HFFc6 (cell line): Measurements from ENCODE around the gene CTNNA3. TPM values are rescaled to one million over a fixed set of nuclear protein-coding genes. Genes with fewer than 3 reads are reported as not detected.
A peak's percentile ranks its signal among the peaks of the same experiment; 100 is the strongest.

ENCODE experiments used
- DNase-seq: peaks from one replicate; pipeline ENCODE4 v3.0.0-alpha.2; 2018
- H3K27ac Mint-ChIP-seq: 2 replicates; pipeline ENCODE4 v1.8.0; 2020; ENCODE audit warnings: mild to moderate bottlenecking, mixed read lengths
- H3K27me3 Mint-ChIP-seq: 2 replicates; pipeline ENCODE4 v1.8.0; 2021; ENCODE audit warnings: mild to moderate bottlenecking, moderate library complexity, mixed read lengths; ENCODE audit not compliant: insufficient read depth
- H3K36me3 Mint-ChIP-seq: 2 replicates; pipeline ENCODE4 v1.8.0; 2021; ENCODE audit warnings: low read depth, mixed read lengths
- H3K4me1 Mint-ChIP-seq: 2 replicates; pipeline ENCODE4 v1.8.0; 2020; ENCODE audit warnings: low read depth, mixed read lengths
- H3K4me3 Mint-ChIP-seq: 2 replicates; pipeline ENCODE4 v1.8.0; 2020; ENCODE audit warnings: mild to moderate bottlenecking, moderate library complexity, mixed read lengths
- H3K9me3 Mint-ChIP-seq: 2 replicates; pipeline ENCODE4 v1.8.0; 2020; ENCODE audit warnings: mild to moderate bottlenecking, mixed read lengths
- total RNA-seq, 6 experiments: library from RNA; stranded (reverse); fragmentation: NEBNext Ultra II Directional; extraction: Animal tissue kit (Norgen Biotek cat#: 25700); gene quantifications; 2 replicates in 1 of 6; 3 replicates in 5 of 6; pipeline ENCODE4 v1.2.3, GENCODE V29; 2021
- TF ChIP-seq, protein P1 (sequence below): fragments of 200-600 bp; sonication (generic); IDR thresholded peaks from 2 replicates; pipeline ENCODE4 v1.5.0; 2021; ENCODE audit warnings: antibody characterized with exemption, mild to moderate bottlenecking

Gene CTNNA3
- total RNA-seq, 6 experiments from 2014 or later: not detected

GRCh38 chr10:66318761-66319160 is 1377.2 kb downstream of the CTNNA3 start:
- H3K9me3 Mint-ChIP-seq: peaks cover 32% of the 10 kb centered on the region
- H3K36me3 Mint-ChIP-seq: no peaks in the 10 kb centered on the region
- no peaks in the 10 kb centered on the region; the same call in 1 of the 2 replicates for H3K27me3 Mint-ChIP-seq
- TF ChIP-seq, protein P1, sequence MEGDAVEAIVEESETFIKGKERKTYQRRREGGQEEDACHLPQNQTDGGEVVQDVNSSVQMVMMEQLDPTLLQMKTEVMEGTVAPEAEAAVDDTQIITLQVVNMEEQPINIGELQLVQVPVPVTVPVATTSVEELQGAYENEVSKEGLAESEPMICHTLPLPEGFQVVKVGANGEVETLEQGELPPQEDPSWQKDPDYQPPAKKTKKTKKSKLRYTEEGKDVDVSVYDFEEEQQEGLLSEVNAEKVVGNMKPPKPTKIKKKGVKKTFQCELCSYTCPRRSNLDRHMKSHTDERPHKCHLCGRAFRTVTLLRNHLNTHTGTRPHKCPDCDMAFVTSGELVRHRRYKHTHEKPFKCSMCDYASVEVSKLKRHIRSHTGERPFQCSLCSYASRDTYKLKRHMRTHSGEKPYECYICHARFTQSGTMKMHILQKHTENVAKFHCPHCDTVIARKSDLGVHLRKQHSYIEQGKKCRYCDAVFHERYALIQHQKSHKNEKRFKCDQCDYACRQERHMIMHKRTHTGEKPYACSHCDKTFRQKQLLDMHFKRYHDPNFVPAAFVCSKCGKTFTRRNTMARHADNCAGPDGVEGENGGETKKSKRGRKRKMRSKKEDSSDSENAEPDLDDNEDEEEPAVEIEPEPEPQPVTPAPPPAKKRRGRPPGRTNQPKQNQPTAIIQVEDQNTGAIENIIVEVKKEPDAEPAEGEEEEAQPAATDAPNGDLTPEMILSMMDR: no peak
- no peaks in the 10 kb centered on the region for H3K4me1 Mint-ChIP-seq
- no peak for DNase-seq
- no peak overlapping the region for H3K4me3 Mint-ChIP-seq
- no peak overlapping the region for H3K27ac Mint-ChIP-seq

DNA sequence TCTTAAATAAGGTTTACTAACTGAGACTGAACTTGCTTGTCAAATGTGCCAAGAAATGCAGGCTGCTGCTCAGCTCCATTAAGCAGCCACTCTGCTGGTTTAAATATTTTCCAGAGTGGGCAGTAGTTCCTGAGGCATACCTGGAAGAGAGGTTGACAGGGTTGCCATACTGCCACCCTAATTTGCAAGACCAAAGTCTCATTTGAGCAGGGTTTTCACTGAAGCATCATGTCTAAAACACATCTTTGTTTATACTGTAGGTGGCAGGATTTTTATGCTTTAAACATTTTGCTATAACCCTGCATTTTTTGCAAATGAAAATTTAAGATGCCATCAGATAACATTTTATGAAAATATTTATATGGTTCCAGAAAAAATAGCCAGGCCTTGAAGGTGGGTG is 1388.2 kb downstream of the CTNNA3 start:
- peaks cover 13% of the 10 kb centered on the region for H3K9me3 Mint-ChIP-seq

DNA sequence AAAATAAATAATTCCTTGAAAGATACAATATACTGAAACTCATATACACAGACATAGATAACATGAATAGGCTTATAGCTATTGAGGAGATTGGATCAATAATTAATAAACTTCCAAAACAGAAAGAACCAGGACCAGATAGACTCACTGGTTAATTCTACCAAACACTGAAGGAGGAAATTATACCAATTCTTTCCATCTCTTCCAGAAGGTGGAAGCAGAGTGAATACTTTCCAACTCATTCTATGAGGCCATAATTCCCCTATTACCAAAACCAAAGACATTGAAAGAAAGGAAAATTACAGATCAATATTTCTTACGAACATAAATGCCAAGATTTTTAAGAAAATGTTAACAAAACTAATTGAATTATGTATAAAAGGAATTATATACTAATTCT is 1394.9 kb downstream of the CTNNA3 start:
- no peak overlapping the region for H3K4me3 Mint-ChIP-seq
- H3K9me3 Mint-ChIP-seq: peaks cover 17% of the 10 kb centered on the region
- DNase-seq: no peak
- H3K27ac Mint-ChIP-seq: no peak overlapping the region
- no peaks in the 10 kb centered on the region for H3K36me3 Mint-ChIP-seq
- H3K27me3 Mint-ChIP-seq: no peaks in the 10 kb centered on the region
- H3K4me1 Mint-ChIP-seq: no peaks in the 10 kb centered on the region
- TF ChIP-seq, protein P1: no peak

More for the DNA sequence above, 1388.2 kb downstream of the CTNNA3 start:
- no peak for DNase-seq
- TF ChIP-seq, protein P1: 0 out of 2 replicates have a peak, but pooled peaks have one; percentile 16
- Mint-ChIP-seq H3K27ac (no peak overlapping the region), H3K27me3 (no peaks in the 10 kb centered on the region), H3K36me3 (no peaks in the 10 kb centered on the region; the same call in 1 of the 2 replicates), H3K4me3 (no peak overlapping the region), H3K4me1 (no peaks in the 10 kb centered on the region)

DNA sequence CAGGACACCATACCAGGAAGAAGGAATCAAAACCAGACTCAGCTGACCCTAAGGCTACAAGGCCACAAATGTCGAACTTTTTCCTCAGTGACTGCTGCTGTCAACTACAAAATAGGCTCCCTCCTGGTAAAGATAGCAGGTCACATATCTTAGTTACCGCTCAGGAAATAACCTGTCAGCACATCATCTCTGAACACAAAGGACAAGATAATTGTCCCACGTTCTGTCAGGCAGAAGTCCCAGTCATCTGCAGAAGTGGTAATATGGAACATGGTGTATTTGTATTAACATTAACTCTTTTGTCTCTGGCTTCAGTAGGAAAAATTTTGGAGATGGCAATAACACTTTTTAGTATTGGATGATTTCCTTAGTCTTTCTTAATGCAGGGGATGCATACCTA is 1400.4 kb downstream of the CTNNA3 start:
- Mint-ChIP-seq H3K27ac (no peak overlapping the region), H3K27me3 (no peaks in the 10 kb centered on the region), H3K36me3 (no peaks in the 10 kb centered on the region), H3K9me3 (peaks cover 23% of the 10 kb centered on the region), H3K4me1 (no peaks in the 10 kb centered on the region), H3K4me3 (no peak overlapping the region)
- no peak for DNase-seq
- TF ChIP-seq, protein P1: no peak

DNA sequence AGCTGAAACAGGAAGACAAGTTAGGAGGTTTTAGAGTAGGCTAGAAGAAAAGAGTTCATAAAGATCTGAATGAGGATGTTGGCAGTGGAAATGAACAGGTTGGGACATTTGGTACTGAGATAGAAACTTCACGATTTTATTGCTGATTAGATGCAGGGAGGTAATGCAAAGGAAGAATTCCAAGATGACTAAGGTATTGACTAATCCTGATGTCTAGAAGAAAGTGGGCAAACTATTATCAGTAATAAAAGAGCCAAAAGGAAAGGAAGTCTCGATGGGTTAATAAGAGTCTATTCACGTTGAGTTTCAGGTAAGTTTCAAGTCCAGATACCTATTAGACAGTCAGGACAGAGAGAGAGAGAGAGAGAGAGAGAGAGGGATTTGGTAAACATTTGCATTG is 1401.5 kb downstream of the CTNNA3 start:
- H3K27ac Mint-ChIP-seq: no peak overlapping the region
- H3K27me3 Mint-ChIP-seq: no peaks in the 10 kb centered on the region
- H3K4me1 Mint-ChIP-seq: no peaks in the 10 kb centered on the region
- peaks cover 21% of the 10 kb centered on the region for H3K9me3 Mint-ChIP-seq
- DNase-seq: no peak
- TF ChIP-seq, protein P1: no peak
- no peaks in the 10 kb centered on the region for H3K36me3 Mint-ChIP-seq
- no peak overlapping the region for H3K4me3 Mint-ChIP-seq

DNA sequence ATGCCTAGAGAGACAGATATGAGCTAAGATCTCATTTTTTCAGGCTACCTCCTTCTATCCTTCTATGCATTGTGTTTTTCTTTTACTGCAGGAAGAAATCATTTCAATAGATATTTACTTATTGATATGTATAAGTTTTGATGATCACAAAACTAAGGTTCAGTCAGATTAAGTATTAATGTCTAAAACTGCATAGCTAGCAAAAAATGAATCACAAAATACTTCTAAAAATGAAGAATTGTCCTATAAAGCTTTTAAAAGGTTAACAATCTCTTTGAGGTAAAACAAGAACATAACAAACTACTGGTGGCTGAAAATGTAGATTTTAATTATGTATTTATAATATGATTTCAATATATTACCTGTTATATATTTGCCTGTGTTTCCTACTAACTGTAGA is 1403.1 kb downstream of the CTNNA3 start:
- TF ChIP-seq, protein P1: no peak
- Mint-ChIP-seq H3K36me3 (no peaks in the 10 kb centered on the region), H3K4me1 (no peaks in the 10 kb centered on the region), H3K27ac (no peak overlapping the region), H3K27me3 (no peaks in the 10 kb centered on the region), H3K9me3 (peaks cover 10% of the 10 kb centered on the region; the same call in 1 of the 2 replicates), H3K4me3 (no peak overlapping the region)
- no peak for DNase-seq
